ENCODE measurements around the gene GPX6. TPM values are rescaled to one million over a fixed set of nuclear protein-coding genes. Genes with fewer than 3 reads are reported as not detected.

The GPX6 gene
- polyA plus RNA-seq, 3 donors = not detected

GRCh38 chr6:28497306-28497705 lies 18.3 kb downstream of the GPX6 start:
- Mint-ChIP-seq H3K4me3 (no peak overlapping the region), H3K36me3 (no peaks in the 10 kb centered on the region), H3K27ac (no peak overlapping the region), H3K4me1 (no peaks in the 10 kb centered on the region), H3K27me3 (ENCODE audit: low read depth in 3 of 3) (peaks cover 18 to 27% (median 22%) of the 10 kb centered on the region in 3 donors), H3K9me3 (peaks cover under 1 to 8% (median 5%) of the 10 kb centered on the region in 7 donors)
- Histone ChIP-seq H3K79me2 (ENCODE audit: insufficient read depth, low read length) (no peaks in the 10 kb centered on the region), H2AFZ (ENCODE audit: insufficient read depth, low read depth, low read length, poor library complexity, severe bottlenecking) (no peak overlapping the region), H3K27me3 (ENCODE audit: control insufficient read depth in 2 of 2, insufficient read depth in 2 of 2, low read length in 2 of 2) (peaks cover 0 to 5% of the 10 kb centered on the region in 2 donors), H3K27ac (ENCODE audit: low read depth in 1 of 2, low read length in 2 of 2) (no peak overlapping the region), H4K20me1 (ENCODE audit: insufficient read depth, low read length) (no peaks in the 10 kb centered on the region), H3K4me2 (replicated peaks; ENCODE audit: extremely low read depth, low read length, poor library complexity, severe bottlenecking) (no peak overlapping the region), H3K9me3 (replicated peaks in 1 of 2; ENCODE audit: control insufficient read depth in 1 of 2, insufficient read depth in 1 of 2, low read length in 2 of 2) (no peaks in the 10 kb centered on the region), H3K9ac (ENCODE audit: insufficient read depth, low read length, poor library complexity, severe bottlenecking) (no peak overlapping the region), H3K36me3 (replicated peaks in 1 of 2; ENCODE audit: control insufficient read depth in 1 of 2, insufficient read depth in 2 of 2, low read length in 2 of 2) (no peaks in the 10 kb centered on the region), H3K4me1 (ENCODE audit: control insufficient read depth in 1 of 2, insufficient read depth in 2 of 2, low read length in 2 of 2) (no peaks in the 10 kb centered on the region), H3K4me3 (replicated peaks in 1 of 3; ENCODE audit: low read depth in 2 of 3, low read length in 3 of 3) (no peak overlapping the region)
- intact Hi-C loops (cut with micrococcal nuclease) = no loop called here
- WGBS (ENCODE audit: insufficient coverage) = no CpG with 5 or more reads among the region's 1 CpG
- TF ChIP-seq CTCF (IDR thresholded peaks at IDR 0.05) = no peak
- no peak for DNase-seq

GRCh38 chr6:28496099-28496779 lies 19.4 kb downstream of the GPX6 start:
- intact Hi-C loops (cut with micrococcal nuclease) = no loop called here
- no peak for DNase-seq
- Mint-ChIP-seq H3K4me1 (no peaks in the 10 kb centered on the region), H3K9me3 (peaks cover 0 to 3% (median 0%) of the 10 kb centered on the region in 7 donors), H3K27ac (peak overlapping the region in 1 of 7 donors; percentile 68), H3K36me3 (no peaks in the 10 kb centered on the region), H3K27me3 (ENCODE audit: low read depth in 3 of 3) (peaks cover 28 to 36% (median 30%) of the 10 kb centered on the region in 3 donors), H3K4me3 (no peak overlapping the region)
- Histone ChIP-seq H3K27me3 (ENCODE audit: control insufficient read depth in 2 of 2, insufficient read depth in 2 of 2, low read length in 2 of 2) (peaks cover 9 to 10% of the 10 kb centered on the region in 2 donors), H4K20me1 (ENCODE audit: insufficient read depth, low read length) (no peaks in the 10 kb centered on the region), H3K79me2 (ENCODE audit: insufficient read depth, low read length) (no peaks in the 10 kb centered on the region), H2AFZ (ENCODE audit: insufficient read depth, low read depth, low read length, poor library complexity, severe bottlenecking) (no peak overlapping the region), H3K36me3 (replicated peaks in 1 of 2; ENCODE audit: control insufficient read depth in 1 of 2, insufficient read depth in 2 of 2, low read length in 2 of 2) (no peaks in the 10 kb centered on the region), H3K4me2 (replicated peaks; ENCODE audit: extremely low read depth, low read length, poor library complexity, severe bottlenecking) (no peak overlapping the region), H3K27ac (ENCODE audit: low read depth in 1 of 2, low read length in 2 of 2) (no peak overlapping the region), H3K4me1 (ENCODE audit: control insufficient read depth in 1 of 2, insufficient read depth in 2 of 2, low read length in 2 of 2) (no peaks in the 10 kb centered on the region), H3K9ac (ENCODE audit: insufficient read depth, low read length, poor library complexity, severe bottlenecking) (no peak overlapping the region), H3K4me3 (replicated peaks in 1 of 3; ENCODE audit: low read depth in 2 of 3, low read length in 3 of 3) (no peak overlapping the region), H3K9me3 (replicated peaks in 1 of 2; ENCODE audit: control insufficient read depth in 1 of 2, insufficient read depth in 1 of 2, low read length in 2 of 2) (no peaks in the 10 kb centered on the region)
- TF ChIP-seq CTCF (IDR thresholded peaks at IDR 0.05) = no peak
- WGBS (ENCODE audit: insufficient coverage) = no CpG with 5 or more reads among the region's 2 CpGs

Data from CD14-positive monocyte (primary cell).